Activated CD4-positive, alpha-beta T cell treated with anti-CD3 and anti-CD28 coated beads, Interleukin-2, amount 50 U/mL, for 4 hours (primary cell): ENCODE results near the gene DNAJC16.

Source experiments
- DNase-seq, 2 experiments: peaks; one replicate each; pipeline ENCODE4 v3.0.0-alpha.2; 2020

DNAJC16 gene

DNA sequence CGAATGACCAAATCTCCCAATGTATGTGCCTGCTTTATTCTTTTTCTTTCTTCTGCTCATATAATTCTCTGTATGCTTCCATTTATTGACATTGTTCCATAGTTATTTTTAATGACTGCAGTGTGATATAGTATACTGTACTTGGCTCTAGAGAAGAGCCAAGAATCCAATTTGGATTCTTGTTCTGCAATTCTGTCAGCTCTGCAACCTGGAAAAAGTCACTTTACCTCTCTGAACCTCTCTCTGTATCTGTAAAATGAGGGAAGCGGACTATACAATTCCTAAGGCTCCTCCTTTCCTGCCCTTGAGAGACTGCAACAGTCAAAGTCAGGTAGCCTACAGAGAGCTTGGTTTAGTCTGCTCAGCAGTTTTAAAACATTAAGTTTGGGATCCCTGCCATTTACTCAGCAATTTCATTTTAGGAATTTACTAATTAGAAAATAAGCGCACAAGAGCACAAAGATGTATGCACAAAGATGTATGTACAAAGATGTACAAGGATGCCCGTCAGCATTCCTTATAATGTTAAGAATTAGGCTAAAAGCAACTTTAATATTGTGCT is 14.7 kb downstream of the DNAJC16 start:
- no peak for DNase-seq

DNA sequence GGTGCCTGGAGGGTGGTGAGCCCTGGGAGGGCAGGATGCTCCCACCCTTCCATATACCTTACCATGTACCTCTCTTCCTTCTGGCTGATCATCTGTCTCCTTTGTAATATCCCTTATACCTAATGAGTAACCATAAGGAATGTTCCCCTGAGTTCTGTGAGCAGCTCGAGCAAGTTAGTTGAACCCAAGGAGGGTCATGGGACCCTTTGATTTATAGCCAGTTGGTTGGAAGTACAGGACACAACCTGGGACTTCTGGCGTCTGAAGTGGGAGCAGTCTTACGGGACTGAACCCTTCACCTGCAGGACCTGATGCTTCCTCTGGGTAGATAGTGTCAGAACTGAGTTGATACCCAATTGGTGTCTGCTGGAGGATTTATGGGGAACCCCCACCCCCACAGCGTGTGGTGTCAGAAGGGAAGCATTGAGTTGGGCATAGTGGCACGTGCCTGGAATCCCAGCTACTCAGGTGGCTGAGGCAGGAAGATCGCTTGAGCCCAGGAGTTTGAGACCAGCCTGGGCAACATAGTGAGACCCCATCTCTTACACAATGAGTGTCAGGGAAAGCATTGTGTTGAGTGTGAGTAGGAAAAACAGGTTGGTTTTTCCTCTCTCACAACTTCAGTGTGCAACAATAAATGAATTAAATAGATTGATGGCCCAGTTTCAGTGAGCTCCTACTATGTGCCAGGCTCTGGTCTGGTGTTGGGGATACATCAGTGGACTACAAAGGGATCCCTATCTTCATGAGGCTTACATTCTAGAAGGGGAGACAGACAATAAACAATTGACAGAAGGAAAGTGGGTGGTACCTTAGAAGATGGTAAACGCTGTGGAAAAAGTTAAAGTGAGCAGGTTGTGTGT is 16.0 kb downstream of the DNAJC16 start:
- DNase-seq = no peak

DNA sequence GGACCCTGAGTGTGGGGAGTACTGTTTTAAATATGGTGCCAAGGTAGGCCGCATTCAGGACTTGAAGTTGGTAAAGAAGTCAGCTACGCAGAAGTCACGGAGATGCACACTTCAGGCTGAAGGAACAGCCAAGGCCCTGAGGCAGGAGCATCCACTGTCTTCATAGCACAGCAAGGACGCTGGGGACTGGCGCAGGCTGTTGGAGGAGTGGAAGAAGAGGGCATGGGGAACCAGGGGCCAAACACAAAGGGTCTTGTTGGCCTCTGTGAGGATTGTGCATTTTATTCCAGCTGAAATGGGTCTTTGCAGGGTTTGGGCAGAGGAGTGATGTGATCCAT is 16.6 kb downstream of the DNAJC16 start:
- DNase-seq = no peak

DNA sequence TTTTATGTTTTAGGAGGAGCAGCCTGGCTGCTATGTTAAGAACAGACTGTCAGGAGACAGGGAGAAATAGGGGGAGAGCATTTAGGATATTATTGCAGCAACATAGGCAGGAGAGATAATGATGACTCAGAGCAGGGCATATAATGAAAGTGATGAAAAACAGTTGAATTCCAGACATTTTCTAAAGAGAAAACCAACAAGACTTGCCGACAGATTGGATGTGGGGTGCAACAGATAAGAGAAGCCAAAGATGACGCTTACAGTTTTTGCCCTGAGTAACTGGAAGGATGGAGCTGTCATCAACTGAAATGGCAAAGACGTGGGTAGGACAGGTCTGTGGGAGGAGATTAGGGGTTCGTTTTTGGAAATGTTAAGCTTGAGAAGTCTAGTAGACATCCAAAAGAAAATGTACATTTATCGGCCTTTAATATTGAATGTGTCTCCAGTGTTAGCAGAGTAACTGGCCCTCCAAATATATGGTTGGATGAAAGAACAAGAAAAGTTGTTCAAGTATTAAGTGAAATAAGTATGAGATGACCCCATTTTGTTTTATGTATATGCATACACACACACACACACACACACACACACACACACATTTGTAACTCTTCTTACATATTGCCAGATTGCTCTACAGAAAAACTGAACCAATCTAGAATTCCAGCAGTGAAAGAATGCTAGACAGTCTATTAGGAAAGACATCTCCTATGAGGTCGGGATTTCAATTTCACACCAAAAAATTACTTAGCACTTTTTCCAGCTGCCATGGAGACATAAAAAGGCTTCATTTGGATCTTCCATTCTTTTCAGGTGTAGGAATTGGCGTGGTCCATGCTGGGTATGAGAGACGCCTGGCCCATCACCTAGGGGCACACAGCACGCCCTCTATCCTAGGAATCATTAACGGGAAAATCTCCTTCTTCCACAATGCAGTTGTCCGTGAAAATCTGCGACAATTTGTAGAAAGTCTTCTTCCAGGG is 17.2 kb downstream of the DNAJC16 start:
- no peak for DNase-seq

DNA sequence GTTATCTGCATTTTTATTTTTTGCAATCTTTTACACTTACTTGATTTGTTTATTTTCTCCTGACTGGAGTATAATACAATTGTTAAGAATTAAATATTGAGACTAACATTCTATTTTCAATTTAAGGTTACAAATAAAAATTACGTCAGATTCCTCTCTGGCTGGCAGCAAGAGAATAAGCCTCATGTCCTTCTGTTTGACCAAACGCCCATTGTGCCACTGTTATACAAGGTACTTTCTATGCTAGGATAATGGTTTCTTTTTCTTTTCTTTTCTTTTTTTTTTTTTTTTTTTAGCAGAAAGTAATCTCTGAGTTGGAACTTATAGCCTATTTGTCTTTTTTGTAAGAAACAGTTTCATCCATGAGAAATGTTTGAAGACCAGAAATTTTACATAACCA is 20.0 kb downstream of the DNAJC16 start:
- DNase-seq = no peak

DNA sequence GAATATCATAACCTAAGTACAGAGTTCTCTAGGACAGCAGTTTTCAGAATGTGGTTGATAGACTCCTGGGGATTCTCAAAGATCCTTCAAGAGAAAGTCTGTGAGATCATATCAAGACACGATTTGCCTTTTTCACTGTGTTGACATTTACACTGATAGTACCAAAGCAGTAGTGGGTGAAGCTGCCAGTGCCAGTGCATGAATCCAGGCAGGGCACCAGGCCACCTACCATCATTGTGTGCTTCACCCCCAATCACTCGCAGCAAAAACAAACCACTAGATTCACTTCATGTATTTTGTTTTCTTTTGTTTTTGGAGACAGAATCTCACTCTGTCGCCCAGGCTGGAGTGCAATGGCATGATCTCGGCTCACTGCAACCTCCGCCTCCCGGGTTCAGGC is 23.9 kb downstream of the DNAJC16 start:
- no peak for DNase-seq

DNA sequence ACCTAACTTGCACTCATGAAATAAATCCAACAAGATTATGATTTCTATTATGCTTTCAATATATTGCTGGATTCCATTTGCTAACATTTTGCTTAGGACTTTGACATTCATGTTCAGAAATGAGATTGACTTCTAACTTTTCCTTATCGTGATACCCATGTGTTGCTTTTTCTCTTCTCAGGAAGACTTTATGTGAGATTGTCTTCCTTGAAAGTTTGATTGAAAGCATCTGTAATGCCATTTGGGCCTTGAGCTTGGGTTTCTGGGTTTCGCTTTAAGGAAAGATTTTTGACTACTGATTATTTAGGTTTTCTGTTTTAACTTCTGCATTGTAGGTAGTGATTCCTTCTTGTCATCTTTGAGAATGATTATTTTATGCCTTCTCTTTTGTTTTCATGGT is 30.4 kb downstream of the DNAJC16 start:
- DNase-seq = no peak

DNA sequence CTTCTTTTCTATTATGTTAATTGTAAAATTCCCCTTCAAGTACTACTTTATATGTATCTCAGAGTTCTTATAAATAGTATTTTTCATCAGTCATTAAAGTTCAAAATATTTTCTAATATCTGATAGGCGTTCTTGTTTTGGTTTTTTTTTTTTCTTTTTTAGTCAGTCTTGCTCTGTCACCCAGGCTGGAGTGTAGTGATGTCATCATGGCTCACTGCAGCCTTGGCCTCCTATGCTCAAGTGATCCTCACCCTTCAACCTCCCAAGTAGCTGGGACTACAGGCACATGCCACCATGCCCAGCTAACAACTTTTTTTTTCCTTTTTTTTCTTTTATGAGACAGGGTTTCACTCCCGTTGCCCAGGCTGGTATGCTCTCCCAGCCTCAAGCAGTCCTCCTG is 30.9 kb downstream of the DNAJC16 start:
- DNase-seq = no peak

DNA sequence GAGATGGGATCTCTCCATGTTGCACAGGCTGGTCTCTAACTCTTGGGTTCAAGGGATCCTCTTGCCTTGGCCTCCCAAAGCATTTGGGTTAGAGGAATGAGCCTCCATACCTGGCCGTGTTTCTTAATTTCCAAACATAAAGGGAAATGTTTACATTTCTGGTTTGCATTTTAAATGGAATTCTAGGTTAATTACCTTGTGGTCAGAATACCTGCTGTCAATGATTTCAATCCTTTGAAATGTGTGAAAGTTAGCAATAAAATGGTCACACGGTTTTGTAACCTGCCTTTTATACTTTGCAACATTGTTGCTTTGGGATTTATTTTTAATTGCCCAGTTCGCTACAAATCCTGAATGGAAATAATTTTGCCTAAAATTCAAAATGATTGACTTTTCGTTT is 31.9 kb downstream of the DNAJC16 start:
- no peak for DNase-seq

DNA sequence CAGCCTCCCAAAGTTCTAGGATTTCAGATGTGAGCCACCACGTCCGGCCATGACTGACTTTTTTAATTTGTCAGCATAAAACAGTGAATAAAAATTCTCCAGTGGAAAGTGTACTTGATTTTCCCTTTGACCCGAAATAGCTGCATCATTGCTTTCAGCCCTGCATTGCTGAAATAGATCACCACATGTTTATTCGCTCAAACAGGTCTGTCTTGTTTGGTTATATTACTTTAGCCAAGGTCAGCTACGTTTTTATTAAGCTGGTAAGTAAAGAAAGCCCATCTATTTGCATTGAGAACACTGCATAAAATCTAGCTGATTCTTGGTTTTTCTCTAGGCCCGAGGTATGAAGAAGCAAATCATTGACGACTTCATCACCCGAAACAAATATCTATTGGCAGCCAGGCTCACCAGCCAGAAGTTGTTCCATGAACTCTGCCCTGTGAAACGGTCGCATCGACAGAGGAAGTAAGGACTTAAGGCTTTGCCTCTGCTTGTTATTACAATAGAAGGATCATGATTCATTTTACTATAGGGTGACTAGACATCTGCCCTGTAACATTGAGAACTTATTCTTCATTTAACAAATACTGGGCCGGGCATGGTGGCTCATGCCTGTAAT is 32.7 kb downstream of the DNAJC16 start:
- DNase-seq = no peak

DNA sequence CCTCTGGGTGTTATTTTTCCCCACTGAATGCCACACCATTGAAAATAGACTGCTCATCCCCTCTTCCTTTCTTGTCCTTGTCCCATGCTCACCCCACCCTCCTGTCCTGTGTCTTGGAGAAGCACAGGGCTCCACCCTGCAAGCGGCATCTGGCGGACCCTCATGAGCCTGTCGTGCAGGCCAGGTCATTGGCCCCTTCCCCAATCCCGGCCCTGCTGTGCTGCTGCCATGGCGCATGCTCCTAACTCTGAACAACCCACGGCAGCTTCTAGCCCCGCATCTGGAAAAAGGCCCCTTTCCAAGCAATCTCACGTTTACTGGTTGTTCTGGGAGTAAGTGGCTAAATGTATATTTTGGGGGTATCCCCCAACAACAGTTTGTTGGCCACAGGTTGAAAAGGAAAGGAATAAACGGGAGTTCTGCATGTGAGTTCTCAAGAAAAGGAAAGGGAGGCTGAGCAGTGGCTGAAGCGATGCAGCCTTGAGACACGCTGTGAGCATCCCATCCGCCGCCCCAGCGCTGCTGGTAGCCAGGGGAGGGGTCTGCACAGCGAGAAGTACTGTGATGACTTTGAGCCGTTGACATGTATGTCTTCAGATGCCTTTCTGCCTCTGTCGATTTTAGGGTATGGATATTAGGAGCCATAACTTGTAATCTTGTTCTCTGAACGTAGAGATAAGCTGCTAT is 41.9 kb downstream of the DNAJC16 start:
- DNase-seq = no peak

DNA sequence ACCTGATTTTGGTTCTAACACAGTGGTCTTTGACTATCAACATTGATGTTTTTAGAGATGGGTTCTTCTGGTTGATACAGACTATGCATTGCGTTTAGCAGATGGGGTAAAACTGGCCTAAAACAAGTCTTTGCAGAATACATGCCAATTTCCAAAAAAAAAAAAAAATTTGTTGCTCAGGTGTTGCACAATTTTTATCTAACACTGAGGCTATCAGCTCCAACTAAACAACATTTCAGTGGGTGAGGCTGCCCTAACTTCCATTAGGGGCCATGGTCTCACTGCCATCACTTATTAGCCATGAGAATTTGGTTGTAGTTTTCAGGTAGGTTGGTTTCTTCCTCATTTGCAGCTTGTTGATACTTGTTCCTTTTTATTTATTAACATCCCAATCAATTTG is 44.2 kb downstream of the DNAJC16 start:
- DNase-seq = no peak

DNA sequence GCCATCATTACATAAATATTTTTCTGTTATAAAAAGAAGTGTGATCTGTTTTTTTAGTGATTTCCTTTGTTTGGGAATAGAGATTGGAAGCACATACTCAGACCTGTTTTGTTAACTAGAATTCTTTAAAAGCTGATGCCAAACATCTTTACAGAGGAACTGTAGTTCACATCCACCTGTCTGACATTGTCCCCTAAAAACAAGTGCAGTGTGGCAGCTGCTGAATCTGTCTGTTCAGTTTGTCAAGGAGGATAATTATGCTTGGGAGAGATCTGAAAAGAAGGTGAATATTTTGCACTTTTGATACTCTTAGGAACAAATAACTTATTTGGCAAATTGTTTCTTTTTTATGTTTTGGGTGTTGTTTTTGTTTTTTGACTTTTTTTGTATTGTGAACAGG is 44.6 kb downstream of the DNAJC16 start:
- DNase-seq = no peak

DNA sequence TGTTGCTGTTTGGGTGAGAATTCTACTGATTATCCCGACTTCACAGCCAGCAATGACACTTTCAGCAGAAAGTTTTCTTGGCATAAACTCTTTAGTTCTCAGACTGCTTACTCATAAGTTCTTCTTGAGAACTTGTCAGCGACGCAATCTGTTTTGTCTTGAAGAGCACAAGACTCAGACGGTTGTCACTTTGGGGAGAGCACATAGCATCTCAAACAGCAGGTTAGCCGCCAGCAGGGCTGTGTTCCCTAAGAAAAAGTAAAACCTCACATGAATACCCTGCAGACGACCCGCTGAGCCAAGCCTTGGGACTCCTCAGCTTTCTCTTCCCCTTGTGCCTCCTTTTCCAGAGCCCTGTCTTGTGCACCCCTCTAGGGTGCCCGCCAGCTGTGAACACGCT is 46.8 kb downstream of the DNAJC16 start:
- no peak for DNase-seq

DNA sequence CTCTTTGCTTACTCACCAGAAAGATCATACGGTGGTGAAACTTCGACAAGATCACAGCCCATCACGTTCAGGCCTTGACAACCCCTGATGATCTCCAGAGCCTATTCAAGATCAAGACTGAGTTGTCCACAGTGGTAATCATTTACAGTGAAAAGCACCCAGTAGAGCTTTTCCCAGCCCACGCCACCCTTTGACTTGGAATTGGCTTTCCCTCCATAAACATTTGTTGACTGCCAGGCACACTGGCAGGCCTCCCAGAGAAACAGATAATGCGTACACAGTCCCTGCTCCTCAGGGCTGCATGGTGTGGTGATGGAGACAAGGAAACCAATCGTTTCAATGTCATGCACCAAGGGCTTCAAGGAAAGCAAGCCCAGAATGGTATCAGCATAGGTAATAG is 48.1 kb downstream of the DNAJC16 start:
- no peak for DNase-seq

DNA sequence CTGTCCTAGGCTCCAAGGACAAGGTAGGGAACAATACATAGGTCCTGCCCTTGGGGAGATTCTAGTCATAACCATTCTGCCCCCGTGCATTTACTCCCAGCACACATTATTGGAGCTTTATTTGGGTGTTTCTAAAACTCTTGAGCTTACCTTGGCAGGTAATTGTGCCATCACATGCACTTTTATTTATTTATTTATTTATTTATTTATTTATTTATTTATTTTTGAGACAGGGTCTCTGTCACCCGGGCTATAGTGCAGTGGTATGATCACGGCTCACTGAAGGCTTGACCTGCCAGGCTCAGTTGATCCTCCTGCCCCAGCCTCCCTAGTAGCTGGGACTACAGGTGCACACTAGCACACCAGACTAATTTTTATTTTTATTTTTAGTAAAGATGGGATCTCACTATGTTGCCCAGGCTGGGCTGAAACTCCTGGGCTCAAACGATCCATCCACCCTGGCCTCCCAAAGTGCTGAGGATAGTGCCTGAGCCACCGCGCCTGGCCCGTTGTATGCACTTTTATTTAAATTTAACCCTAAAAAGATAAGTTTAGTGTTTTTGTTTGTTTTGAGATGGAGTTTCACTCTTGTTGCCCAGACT is 49.0 kb downstream of the DNAJC16 start:
- no peak for DNase-seq

DNA sequence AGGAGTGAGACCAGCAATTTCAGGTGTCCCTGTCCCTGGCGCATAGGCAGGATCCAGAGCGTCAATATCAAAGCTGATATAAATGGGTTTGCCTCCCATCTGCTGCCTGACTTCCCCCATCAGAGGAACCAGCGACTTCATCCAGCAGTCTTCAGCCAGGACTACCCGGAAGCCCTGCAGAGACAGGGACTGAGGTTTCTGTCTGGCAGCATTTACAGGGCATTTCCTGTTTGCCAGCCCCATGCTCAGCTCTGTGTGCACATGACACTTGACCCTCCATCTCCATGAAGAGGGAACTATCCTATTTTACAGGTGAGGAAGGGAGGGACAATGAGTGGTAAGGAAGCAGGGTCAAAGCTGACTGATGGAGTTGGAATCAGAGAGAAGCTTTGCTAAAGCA is 51.0 kb downstream of the DNAJC16 start:
- DNase-seq = no peak

DNA sequence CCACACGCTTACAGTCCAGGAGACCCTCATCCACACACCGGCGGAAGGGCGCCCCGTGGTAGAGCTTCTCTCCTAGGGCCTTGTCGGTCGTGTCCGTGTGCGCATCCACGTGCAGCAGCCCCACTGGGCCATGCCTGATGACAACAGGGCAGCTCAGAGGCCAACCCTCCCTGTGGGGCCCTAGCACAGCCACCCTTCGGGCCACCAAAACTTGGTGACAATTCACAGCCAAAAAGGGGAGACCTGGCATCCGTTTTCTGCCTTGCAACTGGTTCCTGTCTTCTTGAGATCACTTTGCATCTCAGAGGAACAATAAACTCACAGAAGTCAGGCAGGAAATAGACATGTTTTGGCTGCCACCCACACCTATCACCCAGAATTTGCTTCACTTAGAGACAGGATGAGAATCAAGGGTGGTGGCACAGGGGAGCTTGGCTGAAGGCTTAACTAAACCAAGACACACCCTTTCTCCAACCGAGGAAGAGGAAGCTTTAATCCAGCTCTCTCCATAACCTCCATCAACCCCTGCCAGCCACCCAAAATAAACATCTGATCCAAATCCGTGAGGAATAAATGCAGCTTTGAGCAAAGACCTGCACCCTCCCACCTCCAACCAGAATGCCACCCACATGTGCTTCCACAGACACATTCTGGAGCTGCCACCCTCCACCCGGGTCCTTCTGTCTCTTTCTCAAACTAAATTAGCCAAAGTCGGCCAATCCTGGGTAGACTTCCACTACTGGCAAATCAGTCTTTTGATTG is 52.5 kb downstream of the DNAJC16 start:
- peak; percentile 16 to 18 for DNase-seq

DNA sequence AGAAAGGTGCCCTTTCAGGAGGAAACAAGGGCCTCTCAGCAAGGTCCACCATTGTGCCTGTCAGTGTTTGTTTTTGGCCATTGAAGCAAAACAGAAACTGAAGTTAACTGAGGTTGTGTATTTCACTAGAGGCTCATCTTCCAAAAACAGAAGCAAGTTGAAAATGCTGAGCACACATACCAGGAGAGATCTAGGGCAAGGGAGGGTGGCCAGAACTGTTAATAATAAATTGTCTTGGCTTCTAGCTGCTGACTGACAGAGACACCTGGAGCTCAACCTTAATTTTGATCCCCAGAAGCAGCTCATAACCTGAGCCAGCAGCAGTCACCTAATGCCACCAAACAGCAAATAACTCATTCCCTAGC is 53.0 kb downstream of the DNAJC16 start:
- DNase-seq = no peak

DNA sequence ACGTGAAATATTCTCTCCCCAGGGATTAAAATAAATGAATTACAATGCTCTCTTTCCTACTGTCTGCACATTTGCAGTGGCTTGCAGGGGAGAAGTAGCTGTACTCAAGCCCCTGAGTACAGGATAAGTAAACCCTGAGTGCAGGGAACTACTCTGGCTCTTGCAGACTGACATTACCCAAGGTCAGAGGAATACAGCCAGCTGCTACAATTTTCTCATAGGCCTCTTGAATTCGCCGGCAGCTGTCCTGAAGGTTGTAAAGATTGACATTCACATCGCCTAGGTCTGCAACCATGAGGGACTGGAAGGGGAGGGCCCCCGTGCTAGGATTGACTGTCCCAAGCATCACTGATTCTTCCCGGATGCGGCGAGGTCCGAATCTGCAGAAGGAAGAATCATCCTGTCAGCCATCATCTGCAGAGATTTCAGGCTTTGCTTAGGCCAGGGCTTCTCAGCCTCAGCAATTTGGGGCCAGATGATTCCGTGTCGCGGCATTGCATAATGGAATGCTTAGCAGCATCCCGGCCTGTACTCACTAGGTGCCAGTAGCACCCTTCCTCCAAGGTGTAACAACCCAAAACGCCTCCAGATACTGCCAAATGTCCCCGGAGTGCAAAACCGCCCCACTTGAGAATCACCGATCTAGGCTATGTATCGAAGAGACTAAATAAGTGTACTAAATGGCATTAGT is 56.5 kb downstream of the DNAJC16 start:
- DNase-seq = no peak
